Body of pancreas (tissue), 4 donors: Measurements from ENCODE around the gene IFIT2.

Source experiments
- CTCF ChIP-seq, 7 experiments: fragments of 450-650 bp in 4 of 7; fragments of 200-600 bp in 3 of 7; sonication (generic) in 3 of 7; IDR thresholded peaks; one replicate each; pipeline ENCODE4 v1.5.1; 2016 to 2019; ENCODE audit warnings: antibody characterized with exemption in 7 of 7
- POLR2A ChIP-seq, 3 donors: fragments of 450-650 bp; IDR thresholded peaks; one replicate each; pipeline ENCODE4 v1.6.1; 2016; ENCODE audit warnings: antibody characterized with exemption in 3 of 3, mild to moderate bottlenecking in 2 of 3

- TF ChIP-seq CTCF (IDR thresholded peaks at IDR 0.05), result no peak
- TF ChIP-seq POLR2A (IDR thresholded peaks at IDR 0.05), result no peak
Observed at GRCh38 chr10:89345367-89346000, 43.6 kb downstream of the IFIT2 start.
